ENCODE results near the gene DNM3. TPM values are rescaled to one million over a fixed set of nuclear protein-coding genes. Genes with fewer than 3 reads are reported as not detected.

Gene DNM3
- total and polyA plus RNA-seq, 2 experiments from 2014 or later: 5.2 to 12.2 TPM

- ATAC-seq (no peak), DNase-seq (ENCODE audit: low spot score) (no peak)
- Histone ChIP-seq H3K4me1 (ENCODE audit: insufficient read depth) (peaks cover 31% of the 10 kb centered on the region), H3K79me2 (replicated peaks; ENCODE audit: insufficient read depth) (no peaks in the 10 kb centered on the region), H3K27me3 (ENCODE audit: insufficient read depth) (no peaks in the 10 kb centered on the region), H4K20me1 (replicated peaks; ENCODE audit: insufficient read depth) (no peaks in the 10 kb centered on the region), H3F3A (replicated peaks; ENCODE audit: low read depth) (no peaks in the 10 kb centered on the region), H3K4me3 (no peak overlapping the region), H3K36me3 (ENCODE audit: insufficient read depth) (no peaks in the 10 kb centered on the region), H3K27ac (ENCODE audit: low read depth) (no peak overlapping the region), H3K4me2 (no peak overlapping the region), H3K9me2 (ENCODE audit: insufficient read depth) (no peaks in the 10 kb centered on the region), H2AFZ (no peak overlapping the region)
- no peaks in the 10 kb centered on the region for H3K27me3 Mint-ChIP-seq (ENCODE audit: insufficient read depth, low read depth, poor library complexity)
- H3K27ac Mint-ChIP-seq: no peak overlapping the region
- no peaks in the 10 kb centered on the region for H3K36me3 Mint-ChIP-seq (ENCODE audit: low read depth)
- H3K9me3 Mint-ChIP-seq: no peaks in the 10 kb centered on the region
- no peak overlapping the region for H3K4me3 Mint-ChIP-seq
- TF ChIP-seq CREB1 (CRISPR knock-in tag; IDR thresholded peaks at IDR 0.05; ENCODE audit: low read depth) (no peak), REST (IDR thresholded peaks at IDR 0.05; ENCODE audit: unreplicated experiment) (no peak), ZNF331 (CRISPR knock-in tag; IDR thresholded peaks at IDR 0.05; ENCODE audit: low read depth) (no peak), JUNB (IDR thresholded peaks at IDR 0.05; ENCODE audit: unreplicated experiment) (no peak), EZH2phosphoT487 (IDR thresholded peaks at IDR 0.05; ENCODE audit: unreplicated experiment) (no peak), ZNF462 (CRISPR knock-in tag; IDR thresholded peaks at IDR 0.05) (no peak), EZH2 (IDR thresholded peaks at IDR 0.05; ENCODE audit: low read depth, unreplicated experiment) (no peak), POLR2AphosphoS5 (IDR thresholded peaks at IDR 0.05; ENCODE audit: low read depth) (no peak), ETS1 (IDR thresholded peaks at IDR 0.05) (no peak), NANOG (IDR thresholded peaks at IDR 0.05; ENCODE audit: borderline replicate concordance) (no peak)
- peaks cover 31% of the 10 kb centered on the region for H3K4me1 Mint-ChIP-seq
These were observed 299.3 kb downstream of the DNM3 start for GRCh38 chr1:172140591-172140990.
